Psoas muscle (tissue), 8 donors: ENCODE measurements around the gene PDE4D. TPM values are rescaled to one million over a fixed set of nuclear protein-coding genes. Genes with fewer than 3 reads are reported as not detected.
A peak's percentile ranks its signal among the peaks of the same experiment; 100 is the strongest.

Experiments
- ATAC-seq, 4 donors: fragments of 200-7000 bp; cut with Tn5 transposase; one replicate each; pipeline ENCODE4 v1.9.1; 2020; ENCODE audit warnings: moderate library complexity in 3 of 4, mild to moderate bottlenecking in 2 of 4
- DNase-seq, 2 donors: peaks; one replicate each; pipeline ENCODE4 v3.0.0-alpha.2; 2020
- H3K27ac ChIP-seq: fragments of 200-600 bp; one replicate; pipeline ENCODE4 v1.8.0; 2022
- H3K27me3 ChIP-seq, 3 donors: fragments of 200-600 bp in 1 of 3; one replicate each; pipeline versions ENCODE4 v1.6.1 to v1.8.0; 2013 to 2022; ENCODE audit warnings: low read length in 2 of 3, mild to moderate bottlenecking in 2 of 3, moderate library complexity in 1 of 3; ENCODE audit not compliant: insufficient read depth in 3 of 3
- H3K36me3 ChIP-seq, 2 donors: fragments of 200-600 bp in 1 of 2; one replicate each; pipeline versions ENCODE4 v1.6.1 to v1.8.0; 2013 to 2022; ENCODE audit warnings: low read depth in 1 of 2, mild to moderate bottlenecking in 1 of 2, moderate library complexity in 1 of 2; ENCODE audit not compliant: insufficient read depth in 1 of 2
- H3K4me1 ChIP-seq: fragments of 200-600 bp; one replicate; pipeline ENCODE4 v1.8.0; 2022
- H3K4me3 ChIP-seq: fragments of 200-600 bp; one replicate; pipeline ENCODE4 v1.8.0; 2022; ENCODE audit warnings: mild to moderate bottlenecking
- H3K9me3 ChIP-seq: fragments of 200-600 bp; one replicate; pipeline ENCODE4 v1.8.0; 2022
- CTCF ChIP-seq: fragments of 200-600 bp; IDR thresholded peaks from one replicate; pipeline ENCODE4 v1.8.0; 2022; ENCODE audit warnings: antibody characterized with exemption
- WGBS, 3 donors: extraction: QIAGEN DNeasy Blood & Tissue Kit; methylation state at CpG; one replicate each; pipeline versions ENCODE4 v1.1.6 to v1.1.7; 2013; 5-methylcytosine and 5-hydroxymethylcytosine counted together
- intact Hi-C, 2 donors: fragments of 100-400 bp; cut with DNase I; formaldehyde crosslinking; loops; one replicate each; pipeline versions ENCODE4 v1.11.0 to v1.14.2; 2022
- polyA plus RNA-seq, 3 donors: library from polyadenylated mRNA; stranded (reverse); fragments of 200-250 nt; gene quantifications; one replicate each; pipeline ENCODE4 v1.2.3, GENCODE V29; 2013
- total RNA-seq, 4 donors: library from RNA; stranded (reverse); fragmentation: NEBNext Ultra II Directional in 2 of 4; extraction: Animal tissue kit (Norgen Biotek cat#: 25700) in 2 of 4; gene quantifications; one replicate each; pipeline versions ENCODE4 v1.2.1 to v1.2.4, GENCODE V29; 2021 to 2023
- donor health status: healthy with polysubstance abuse.
- donor health status: DM: no; HTN: no; CAD: no; lungs with moderate emphysema.
- donor health status: Bipolar disorder and iron deficiency.
- donor health status: healthy.
- donor health status: DM: yes; HTN: yes; CAD: no.
- donor health status: DM: no; HTN: no; CAD: no.
- donor health status: DM: no; HTN: no; CAD: no.
- donor health status: DM: yes; HTN: yes; CAD: no.

PDE4D gene
- total and polyA plus RNA-seq, 7 donors, result 42.6 to 283 (median 88.7) TPM

DNA sequence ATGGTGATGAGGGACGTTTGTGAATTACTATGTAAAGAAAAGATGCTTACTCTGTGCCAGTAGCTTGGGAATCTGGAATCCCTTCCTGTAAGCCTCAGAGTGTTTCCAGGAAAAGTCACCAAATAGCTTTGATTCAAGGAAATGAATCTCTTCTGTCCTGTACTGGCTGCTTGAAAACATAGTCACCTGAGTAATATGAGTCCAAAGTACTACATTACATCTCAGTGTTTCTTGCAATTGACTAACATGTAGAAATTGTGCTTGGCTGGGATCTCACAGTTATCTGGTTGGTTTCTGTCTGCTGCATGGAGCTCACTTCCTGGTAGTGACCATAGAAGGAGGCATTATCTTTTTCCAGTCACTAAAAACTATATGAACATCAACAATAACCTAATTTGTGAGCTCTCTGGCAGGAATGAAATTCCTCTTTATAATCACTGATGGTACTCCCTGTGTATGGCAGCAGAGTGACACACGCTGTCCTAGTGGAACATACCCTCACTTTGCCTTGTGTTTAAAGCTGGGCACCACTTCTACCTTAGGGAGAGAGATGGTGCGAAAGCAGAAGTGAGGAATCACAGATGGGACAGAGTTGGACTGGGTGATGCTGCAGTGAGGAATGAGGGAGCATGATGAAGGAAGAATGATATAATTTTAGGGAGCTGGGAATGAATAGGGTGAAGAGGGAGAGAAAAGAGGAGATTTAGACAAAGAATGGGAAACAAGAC is 742.2 kb downstream of the PDE4D start:
- Histone ChIP-seq H3K4me1 (peaks cover 49% of the 10 kb centered on the region), H3K9me3 (no peaks in the 10 kb centered on the region), H3K36me3 (no peaks in the 10 kb centered on the region), H3K27me3 (no peaks in the 10 kb centered on the region), H3K4me3 (no peak overlapping the region), H3K27ac (peak overlapping the region; percentile 71)
- ATAC-seq (peak; percentile 56 to 80 (median 73)), DNase-seq (no peak)
- WGBS, 3 donors, result 56 to 67% (median 65%) methylated on average over 3 of the region's 3 CpGs
- TF ChIP-seq CTCF, result no peak
- intact Hi-C loops, result no loop called here

DNA sequence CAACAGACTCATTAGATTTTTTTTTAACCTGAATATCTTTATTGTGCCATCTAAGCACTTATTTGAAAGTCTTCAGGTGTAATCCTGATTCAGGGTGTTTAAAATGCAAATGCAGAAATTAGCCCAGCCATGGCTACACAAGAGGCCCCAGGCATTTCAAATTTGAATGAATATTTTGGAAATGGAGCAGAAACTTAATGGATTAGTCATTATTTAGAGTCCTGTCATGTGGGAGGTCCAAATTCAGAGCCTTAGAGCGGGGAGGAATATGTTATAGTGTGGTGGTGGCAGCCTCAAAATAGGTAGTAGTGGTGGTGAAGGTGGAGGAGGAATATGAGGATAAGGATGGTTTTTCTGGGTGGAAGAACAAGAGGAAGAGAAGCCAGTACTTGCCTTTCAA is 743.7 kb downstream of the PDE4D start:
- no peaks in the 10 kb centered on the region for H3K27me3 ChIP-seq
- H3K9me3 ChIP-seq, result no peaks in the 10 kb centered on the region
- H3K4me1 ChIP-seq, result peaks cover 49% of the 10 kb centered on the region
- intact Hi-C loops, result no loop called here
- no peak for TF ChIP-seq CTCF
- H3K36me3 ChIP-seq, result no peaks in the 10 kb centered on the region
- no peak for DNase-seq
- H3K4me3 ChIP-seq, result no peak overlapping the region
- no peak for ATAC-seq
- peak overlapping the region; percentile 71 for H3K27ac ChIP-seq
- WGBS, 3 donors, result 100% methylated on average over 1 of the region's 1 CpG

GRCh38 chr5:59149271-59149670 is 744.3 kb downstream of the PDE4D start:
- H3K36me3 ChIP-seq, result no peaks in the 10 kb centered on the region
- WGBS, 3 donors, result 81 to 93% (median 85%) methylated on average over 4 of the region's 4 CpGs
- ATAC-seq (peak in 1 of 4 donors; percentile 23), DNase-seq (no peak)
- H3K9me3 ChIP-seq, result no peaks in the 10 kb centered on the region
- intact Hi-C loops, result no loop called here
- peak overlapping the region; percentile 71 for H3K27ac ChIP-seq
- H3K4me1 ChIP-seq, result peaks cover 48% of the 10 kb centered on the region
- no peaks in the 10 kb centered on the region for H3K27me3 ChIP-seq
- no peak for TF ChIP-seq CTCF
- H3K4me3 ChIP-seq, result no peak overlapping the region

GRCh38 chr5:59146729-59147128 is 746.8 kb downstream of the PDE4D start:
- Histone ChIP-seq H3K27me3 (no peaks in the 10 kb centered on the region), H3K9me3 (no peaks in the 10 kb centered on the region), H3K36me3 (no peaks in the 10 kb centered on the region), H3K4me1 (peaks cover 42% of the 10 kb centered on the region), H3K4me3 (no peak overlapping the region), H3K27ac (peak overlapping the region; percentile 83)
- intact Hi-C loops, result no loop called here
- TF ChIP-seq CTCF, result no peak
- no peak for ATAC-seq
- no peak for DNase-seq
- 93 to 94% (median 93%) methylated on average over 3 of the region's 3 CpGs for WGBS, 3 donors

GRCh38 chr5:59143926-59144333 is 749.6 kb downstream of the PDE4D start:
- ATAC-seq (peak; percentile 29 to 51 (median 48)), DNase-seq (no peak)
- Histone ChIP-seq H3K27ac (peak overlapping the region; percentile 83), H3K9me3 (no peaks in the 10 kb centered on the region), H3K4me1 (peaks cover 44% of the 10 kb centered on the region), H3K36me3 (no peaks in the 10 kb centered on the region), H3K27me3 (no peaks in the 10 kb centered on the region), H3K4me3 (no peak overlapping the region)
- no peak for TF ChIP-seq CTCF
- intact Hi-C loops, result no loop called here
- WGBS, 3 donors, result 18 to 20% (median 19%) methylated on average over 3 of the region's 3 CpGs
